ENCODE results near the gene GHRL. TPM values are rescaled to one million over a fixed set of nuclear protein-coding genes. Genes with fewer than 3 reads are reported as not detected.

Gene GHRL
- total RNA-seq, 1 donor from 2014 or later: 1.3 TPM

DNA sequence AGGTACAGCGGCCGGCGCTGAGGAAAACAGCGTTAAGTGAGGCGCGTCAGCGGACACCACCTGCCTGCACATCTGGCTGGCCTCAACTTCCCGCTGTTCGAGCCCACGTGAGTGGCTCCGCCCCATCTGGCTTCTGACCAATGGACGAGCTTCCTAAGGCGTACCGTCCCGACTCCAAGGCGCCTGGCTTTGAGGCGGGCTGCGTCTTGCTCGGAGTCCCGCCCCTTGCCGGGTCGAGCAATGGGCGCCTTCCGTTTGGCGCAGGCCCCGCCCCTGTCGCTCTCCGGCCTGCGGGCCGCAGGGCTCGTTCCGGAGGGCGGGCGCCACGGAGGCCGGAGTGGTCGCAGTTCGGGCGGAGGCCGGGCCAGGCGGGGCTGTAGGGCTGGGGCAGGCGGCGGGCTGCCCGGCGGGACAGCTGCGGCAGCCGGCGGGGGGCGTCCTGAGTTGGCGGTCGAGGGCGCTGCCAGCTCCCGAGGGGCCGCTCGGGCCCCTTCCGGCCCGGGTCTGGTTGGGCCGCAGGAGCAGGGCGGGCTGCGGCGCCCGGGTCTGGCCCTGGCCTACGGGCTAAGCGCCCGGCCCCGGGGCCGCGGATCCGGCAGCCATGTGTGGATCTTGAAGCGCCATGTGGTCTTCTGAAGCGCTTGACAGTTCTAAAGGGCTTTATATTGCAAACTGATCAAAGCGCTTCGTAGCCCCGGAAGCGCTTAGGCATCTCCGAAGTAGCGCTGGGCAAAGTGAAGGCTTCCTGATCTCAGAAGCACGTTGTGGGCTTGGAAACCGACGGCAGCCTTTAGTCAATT lies 44.4 kb downstream of the GHRL start, which contains the start of gene TATDN2:
TSS of gene TATDN2 (plus strand) at position 276 of the 800 bp plus-strand sequence. CDS start 742 bp downstream, outside the sequence.
- intact Hi-C loops (cut with micrococcal nuclease): loop anchor here (2.0 to 10.0 kb wide), 5 partner anchors 84 to 852 kb away; partner anchors contain the start of genes CRELD1, IRAK2, JAGN1 and RPUSD3
- H3K27me3 Mint-ChIP-seq: no peaks in the 10 kb centered on the region
- peak; percentile 98 for DNase-seq
- peak within 1 kb of the TSS; percentile 92 for H3K4me3 Mint-ChIP-seq
- peaks cover 74% of the 10 kb centered on the region for H3K36me3 Mint-ChIP-seq (ENCODE audit: low read depth)
- peaks cover 46% of the 10 kb centered on the region for H3K4me1 Mint-ChIP-seq
- peak within 1 kb of the TSS; percentile 98 for H3K27ac Mint-ChIP-seq
- H3K9me3 Mint-ChIP-seq: peaks cover 20% of the 10 kb centered on the region

DNA sequence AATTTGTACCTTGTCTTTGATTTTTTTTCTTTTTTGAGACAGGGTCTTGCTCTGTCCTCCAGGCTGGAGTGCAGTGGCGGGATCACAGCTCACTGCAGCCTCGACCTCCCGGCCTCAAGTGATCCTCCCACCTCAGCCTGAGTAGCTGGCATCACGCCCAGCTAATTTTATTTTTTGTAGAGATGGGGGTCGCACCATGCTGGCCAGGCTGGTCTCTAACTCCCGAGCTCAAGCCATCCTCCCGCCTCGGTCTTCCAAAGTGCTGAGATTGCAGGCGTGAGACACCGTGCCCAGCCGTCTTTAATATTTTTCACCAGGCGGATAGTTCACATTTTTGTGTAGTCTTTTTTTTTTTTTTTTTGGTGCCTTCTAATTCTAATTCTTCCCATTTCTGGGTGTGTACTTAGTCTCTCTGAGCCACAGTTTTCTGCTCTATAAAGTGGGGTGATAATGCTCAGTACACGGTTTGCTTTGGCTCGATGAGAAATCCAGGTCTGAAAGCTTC lies 45.0 kb downstream of the GHRL start:
- Mint-ChIP-seq H3K36me3 (ENCODE audit: low read depth) (peaks cover 71% of the 10 kb centered on the region), H3K27me3 (no peaks in the 10 kb centered on the region), H3K4me3 (peak overlapping the region; percentile 92), H3K27ac (peak overlapping the region; percentile 97), H3K9me3 (peaks cover 20% of the 10 kb centered on the region), H3K4me1 (peaks cover 49% of the 10 kb centered on the region)
- DNase-seq: no peak
- intact Hi-C loops (cut with micrococcal nuclease): loop anchor here (2.0 to 10.0 kb wide), 5 partner anchors 83 to 851 kb away; partner anchors contain the start of genes CRELD1, IRAK2, JAGN1 and RPUSD3

DNA sequence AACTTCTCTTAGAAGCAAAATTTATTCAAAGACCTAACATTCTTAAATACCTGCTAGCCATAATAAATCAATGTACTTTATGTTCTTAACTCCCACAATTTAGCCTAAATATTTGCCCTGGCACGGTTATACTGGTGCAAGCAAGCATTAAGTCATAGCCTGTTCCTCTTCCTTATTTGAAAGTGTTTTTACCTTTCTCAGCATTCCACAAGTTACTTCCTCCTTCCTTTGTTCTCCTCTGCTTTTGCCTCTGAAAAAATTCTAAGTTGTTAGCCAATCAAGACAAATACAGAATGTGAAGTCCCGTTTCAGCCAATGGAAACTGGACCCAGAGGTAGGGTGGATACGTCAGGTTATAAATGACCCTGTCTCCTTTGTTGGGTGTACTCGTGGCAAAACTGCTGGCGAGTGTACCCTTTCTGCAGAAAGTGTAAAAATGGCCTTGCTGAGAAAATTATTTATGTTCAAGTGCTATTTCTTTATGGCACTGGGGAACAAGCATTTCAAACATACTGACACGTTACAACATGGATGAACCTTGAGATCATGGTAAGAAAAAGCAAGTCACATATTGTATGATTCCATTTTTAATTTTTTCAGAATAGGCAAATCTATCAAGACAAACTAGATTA lies 47.5 kb downstream of the GHRL start:
- Mint-ChIP-seq H3K9me3 (peaks cover 20% of the 10 kb centered on the region), H3K4me3 (no peak overlapping the region), H3K27me3 (no peaks in the 10 kb centered on the region), H3K36me3 (ENCODE audit: low read depth) (peaks cover 66% of the 10 kb centered on the region), H3K4me1 (peaks cover 49% of the 10 kb centered on the region), H3K27ac (no peak overlapping the region)
- intact Hi-C loops (cut with micrococcal nuclease): loop anchor here (5.0 to 10.0 kb wide), 2 partner anchors 313 to 400 kb away; partner anchors contain the start of genes CRELD1 and RPUSD3
- no peak for DNase-seq

DNA sequence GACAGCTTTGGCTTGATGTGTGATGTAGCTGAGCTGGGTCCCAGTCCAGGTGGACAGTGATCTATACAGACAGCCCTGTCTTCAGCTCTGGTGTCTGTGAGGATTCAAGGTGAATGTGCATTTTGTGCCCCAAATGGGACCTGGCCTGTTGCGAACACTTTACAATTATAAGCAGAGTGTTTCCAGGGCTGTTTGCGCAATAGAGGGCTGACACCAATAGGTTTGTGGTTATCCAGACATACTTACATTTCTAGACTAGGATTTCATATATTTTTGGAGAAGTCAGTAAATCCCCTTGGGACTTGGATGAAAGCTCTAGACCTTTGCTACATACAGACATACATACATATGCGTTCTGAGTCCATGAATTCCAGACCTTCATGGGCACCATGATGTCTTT lies 48.7 kb downstream of the GHRL start:
- H3K27me3 Mint-ChIP-seq: no peaks in the 10 kb centered on the region
- peaks cover 44% of the 10 kb centered on the region for H3K4me1 Mint-ChIP-seq

DNA sequence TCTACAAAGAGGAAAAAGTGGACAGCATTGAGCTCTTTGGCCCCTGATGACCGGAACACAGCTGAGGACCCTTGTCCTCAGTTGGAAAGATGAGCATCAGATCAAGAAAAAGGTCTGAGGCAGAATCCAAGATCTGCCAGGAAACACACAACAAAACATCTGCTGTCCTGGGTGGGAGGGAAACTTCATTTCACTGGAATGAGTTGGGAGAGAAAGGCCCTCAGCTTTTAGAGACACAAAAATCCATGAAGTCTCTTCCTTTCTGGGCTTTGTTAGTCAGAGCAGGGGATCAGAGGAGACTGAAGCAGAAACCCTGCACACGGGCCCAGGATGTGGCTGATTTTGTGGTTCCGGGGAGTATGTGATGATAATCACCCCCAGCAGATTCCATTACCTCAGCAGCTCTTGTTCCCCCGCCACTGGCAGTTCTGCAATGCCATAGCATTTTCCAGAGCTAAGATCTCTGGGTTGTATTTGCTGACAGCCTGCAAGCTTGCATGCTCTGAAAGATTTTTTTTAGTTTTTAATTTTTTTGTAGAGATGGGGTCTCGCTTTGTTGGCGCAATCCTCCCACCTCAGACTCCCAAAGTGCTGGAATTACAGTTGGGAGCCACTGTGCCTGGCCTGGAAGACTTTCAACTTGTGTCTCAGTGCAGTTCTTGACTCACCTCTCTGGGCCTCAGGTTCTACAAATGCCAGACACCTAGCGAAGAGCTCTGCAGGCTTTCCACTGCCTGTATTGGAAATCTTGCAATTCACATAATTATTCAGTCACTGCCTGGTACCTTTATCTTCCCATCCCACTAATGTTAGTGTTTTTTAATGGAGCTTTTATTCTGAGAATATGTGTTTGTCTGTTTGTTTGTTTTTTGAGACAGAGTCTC lies 50.3 kb downstream of the GHRL start:
- H3K27me3 Mint-ChIP-seq: no peaks in the 10 kb centered on the region
- peaks cover 14% of the 10 kb centered on the region for H3K9me3 Mint-ChIP-seq
- peak; percentile 95 for DNase-seq
- H3K27ac Mint-ChIP-seq: peak overlapping the region; percentile 98
- peaks cover 50% of the 10 kb centered on the region for H3K4me1 Mint-ChIP-seq
- intact Hi-C loops (cut with micrococcal nuclease): loop anchor here (1.0 to 10.0 kb wide), 4 partner anchors 8 to 398 kb away; partner anchors contain the start of gene RPUSD3
- peaks cover 66% of the 10 kb centered on the region for H3K36me3 Mint-ChIP-seq (ENCODE audit: low read depth)
- peak overlapping the region; percentile 79 for H3K4me3 Mint-ChIP-seq

More for the DNA sequence above, 48.7 kb downstream of the GHRL start:
- DNase-seq: no peak
- intact Hi-C loops (cut with micrococcal nuclease): loop anchor here (10.0 kb wide), 1 partner anchor 399 kb away; the partner anchor contains the start of gene RPUSD3
- H3K27ac Mint-ChIP-seq: peak overlapping the region; percentile 82
- peak overlapping the region; percentile 31 for H3K4me3 Mint-ChIP-seq
- H3K9me3 Mint-ChIP-seq: peaks cover 20% of the 10 kb centered on the region
- H3K36me3 Mint-ChIP-seq (ENCODE audit: low read depth): peaks cover 62% of the 10 kb centered on the region

DNA sequence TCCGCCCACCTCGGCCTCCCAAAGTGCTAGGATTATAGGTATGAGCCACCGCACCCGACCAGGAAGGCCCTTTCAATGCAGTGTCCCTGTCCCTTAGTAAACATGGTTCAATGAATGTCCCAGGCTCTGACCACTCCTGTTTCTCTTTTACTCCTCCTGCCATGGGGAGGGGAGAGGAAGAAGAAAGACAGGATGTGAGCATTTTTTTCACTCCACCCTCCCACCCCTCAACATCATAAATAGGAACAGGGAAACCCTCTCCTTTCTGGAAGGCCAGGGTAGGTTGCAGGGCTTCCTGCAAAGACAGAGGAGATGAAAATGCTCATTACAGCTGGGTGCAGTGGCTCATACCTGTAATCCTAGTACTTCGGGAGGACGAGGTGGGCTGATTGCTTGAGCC lies 51.9 kb downstream of the GHRL start:
- intact Hi-C loops (cut with micrococcal nuclease): loop anchor here (10.0 kb wide), 1 partner anchor 396 kb away; the partner anchor contains the start of gene RPUSD3
- peaks cover 14% of the 10 kb centered on the region for H3K9me3 Mint-ChIP-seq
- no peak for DNase-seq
- no peaks in the 10 kb centered on the region for H3K27me3 Mint-ChIP-seq
- no peak overlapping the region for H3K4me3 Mint-ChIP-seq
- H3K36me3 Mint-ChIP-seq (ENCODE audit: low read depth): peaks cover 67% of the 10 kb centered on the region
- H3K4me1 Mint-ChIP-seq: peaks cover 54% of the 10 kb centered on the region
- H3K27ac Mint-ChIP-seq: peak overlapping the region; percentile 81

DNA sequence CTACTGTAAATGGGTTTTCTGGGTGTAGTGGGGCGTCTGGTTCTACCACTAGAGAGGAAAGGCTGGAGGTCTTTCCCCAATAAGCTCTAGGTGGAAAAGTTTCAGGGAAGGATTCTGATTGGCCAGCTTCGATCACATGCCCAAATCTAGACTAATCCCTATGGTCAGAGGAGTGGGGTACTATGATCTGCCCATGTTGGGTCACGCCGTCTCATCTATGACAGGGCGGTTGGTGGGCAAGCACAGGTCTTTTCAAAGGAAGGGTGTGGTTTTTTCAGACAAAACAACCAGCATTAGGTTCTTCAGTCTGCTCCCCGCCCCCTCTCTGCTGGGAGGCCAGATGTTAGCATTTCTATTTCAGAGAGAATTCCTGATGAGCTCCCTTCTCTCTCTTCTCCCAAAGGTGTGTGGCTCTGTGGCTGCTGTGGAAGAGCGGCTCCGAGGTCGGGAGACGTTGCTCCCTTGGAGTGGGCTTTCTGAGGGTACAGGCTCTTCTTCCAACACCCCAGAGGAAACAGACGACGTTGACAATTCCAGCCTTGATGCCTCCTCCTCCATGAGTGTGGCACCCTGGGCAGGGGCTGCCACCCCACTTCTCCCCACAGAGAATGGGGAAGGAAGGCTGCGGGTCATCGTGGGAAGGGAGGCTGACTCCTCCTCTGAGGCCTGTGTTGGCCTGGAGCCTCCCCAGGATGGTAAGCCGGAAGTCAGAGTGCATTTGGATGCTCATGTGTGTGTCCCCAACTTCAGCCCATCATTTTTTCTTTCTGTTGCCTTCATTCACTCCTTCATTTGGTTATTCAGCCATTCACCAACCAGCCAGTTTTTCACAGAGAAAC lies 54.2 kb downstream of the GHRL start:
- Mint-ChIP-seq H3K4me3 (peak overlapping the region; percentile 20), H3K27ac (peak overlapping the region; percentile 79), H3K4me1 (peaks cover 45% of the 10 kb centered on the region), H3K27me3 (no peaks in the 10 kb centered on the region), H3K9me3 (no peaks in the 10 kb centered on the region), H3K36me3 (ENCODE audit: low read depth) (peaks cover 57% of the 10 kb centered on the region)
- DNase-seq: peak; percentile 83
- intact Hi-C loops (cut with micrococcal nuclease): loop anchor here (1.0 kb wide), 1 partner anchor 10 kb away; no protein-coding TSS in a partner anchor

Other genes starting within 250 kb of the GHRL start
- gene FANCD2OS, start 184.7 kb downstream of the GHRL start, total RNA-seq: not detected in 2 replicates
- gene BRK1, start 177.3 kb downstream of the GHRL start, total RNA-seq: 98.8 and 99.6 TPM in 2 replicates
- 62.8 and 65.2 TPM in 2 replicates for gene VHL, start 151.2 kb downstream of the GHRL start, total RNA-seq
- 4.5 and 5.1 TPM in 2 replicates for gene IRAK2, start 128.0 kb downstream of the GHRL start, total RNA-seq
- gene TATDN2, start 44.5 kb downstream of the GHRL start, total RNA-seq: 70.9 and 74.4 TPM in 2 replicates
- gene SEC13, start 28.2 kb upstream of the GHRL start, total RNA-seq: 128 and 131 TPM in 2 replicates
- gene ATP2B2, start 212.6 kb upstream of the GHRL start, total RNA-seq: 0.31 TPM in 1 of 2 replicates, not detected in the other